Progenitor cell of endocrine pancreas (in vitro differentiated cells): ENCODE measurements around the gene NDUFA13. TPM values are rescaled to one million over a fixed set of nuclear protein-coding genes. Genes with fewer than 3 reads are reported as not detected.

ENCODE experiments used
- DNase-seq: peaks from one replicate; pipeline ENCODE4 v3.0.0; 2021; ENCODE audit warnings: low spot score; ENCODE audit not compliant: unreplicated experiment
- H3K27ac Mint-ChIP-seq: 2 replicates; pipeline ENCODE4 v1.8.0; 2021; ENCODE audit warnings: mild to moderate bottlenecking, moderate library complexity, mixed read lengths
- H3K27me3 Mint-ChIP-seq: 2 replicates; pipeline ENCODE4 v1.8.0; 2021; ENCODE audit warnings: mixed read lengths
- H3K36me3 Mint-ChIP-seq: 2 replicates; pipeline ENCODE4 v1.8.0; 2022; ENCODE audit warnings: mixed read lengths; ENCODE audit not compliant: insufficient read depth
- H3K4me1 Mint-ChIP-seq: 2 replicates; pipeline ENCODE4 v1.8.0; 2021; ENCODE audit warnings: low read depth, mixed read lengths
- H3K4me3 Mint-ChIP-seq: 2 replicates; pipeline ENCODE4 v1.8.0; 2021; ENCODE audit warnings: low read depth, mild to moderate bottlenecking, moderate library complexity, mixed read lengths
- H3K9me3 Mint-ChIP-seq: 2 replicates; pipeline ENCODE4 v1.8.0; 2021; ENCODE audit warnings: low read depth, mixed read lengths
- total RNA-seq: library from RNA; stranded (reverse); gene quantifications from 2 replicates; pipeline ENCODE4 v1.2.1, GENCODE V29; 2021
- TF ChIP-seq, protein P1 (sequence below): fragments of 200-600 bp; sonication (generic); IDR thresholded peaks from one replicate; pipeline ENCODE4 v1.5.0; 2021; ENCODE audit warnings: antibody characterized with exemption, mild to moderate bottlenecking; ENCODE audit not compliant: unreplicated experiment

NDUFA13 gene
- total RNA-seq, 1 donor from 2014 or later, result 346 TPM

DNA sequence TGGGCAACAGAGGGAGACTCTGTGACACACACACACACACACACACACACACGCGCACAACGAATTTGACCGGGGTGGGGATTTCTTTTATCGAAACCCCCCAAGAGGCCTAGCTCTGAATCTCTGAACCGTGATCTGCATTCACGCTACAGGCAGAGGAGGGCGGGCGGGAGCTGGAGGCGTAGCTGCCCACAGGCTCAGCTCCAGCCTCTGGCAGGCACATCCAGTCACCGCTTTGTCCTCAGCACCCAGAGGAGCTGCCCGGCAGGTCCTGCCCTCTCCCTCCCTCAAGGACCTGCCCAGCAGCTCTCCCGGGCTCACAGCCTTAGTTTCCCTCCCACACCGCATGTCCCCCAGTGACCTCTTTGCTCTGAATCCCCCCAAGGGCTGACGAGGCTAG, 42.0 kb downstream of the NDUFA13 start:
- Mint-ChIP-seq H3K4me1 (no peaks in the 10 kb centered on the region), H3K9me3 (no peaks in the 10 kb centered on the region), H3K36me3 (peaks cover 2% of the 10 kb centered on the region), H3K4me3 (no peak overlapping the region), H3K27ac (no peak overlapping the region), H3K27me3 (no peaks in the 10 kb centered on the region)
- no peak for DNase-seq
- TF ChIP-seq, protein P1, sequence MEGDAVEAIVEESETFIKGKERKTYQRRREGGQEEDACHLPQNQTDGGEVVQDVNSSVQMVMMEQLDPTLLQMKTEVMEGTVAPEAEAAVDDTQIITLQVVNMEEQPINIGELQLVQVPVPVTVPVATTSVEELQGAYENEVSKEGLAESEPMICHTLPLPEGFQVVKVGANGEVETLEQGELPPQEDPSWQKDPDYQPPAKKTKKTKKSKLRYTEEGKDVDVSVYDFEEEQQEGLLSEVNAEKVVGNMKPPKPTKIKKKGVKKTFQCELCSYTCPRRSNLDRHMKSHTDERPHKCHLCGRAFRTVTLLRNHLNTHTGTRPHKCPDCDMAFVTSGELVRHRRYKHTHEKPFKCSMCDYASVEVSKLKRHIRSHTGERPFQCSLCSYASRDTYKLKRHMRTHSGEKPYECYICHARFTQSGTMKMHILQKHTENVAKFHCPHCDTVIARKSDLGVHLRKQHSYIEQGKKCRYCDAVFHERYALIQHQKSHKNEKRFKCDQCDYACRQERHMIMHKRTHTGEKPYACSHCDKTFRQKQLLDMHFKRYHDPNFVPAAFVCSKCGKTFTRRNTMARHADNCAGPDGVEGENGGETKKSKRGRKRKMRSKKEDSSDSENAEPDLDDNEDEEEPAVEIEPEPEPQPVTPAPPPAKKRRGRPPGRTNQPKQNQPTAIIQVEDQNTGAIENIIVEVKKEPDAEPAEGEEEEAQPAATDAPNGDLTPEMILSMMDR, result no peak

DNA sequence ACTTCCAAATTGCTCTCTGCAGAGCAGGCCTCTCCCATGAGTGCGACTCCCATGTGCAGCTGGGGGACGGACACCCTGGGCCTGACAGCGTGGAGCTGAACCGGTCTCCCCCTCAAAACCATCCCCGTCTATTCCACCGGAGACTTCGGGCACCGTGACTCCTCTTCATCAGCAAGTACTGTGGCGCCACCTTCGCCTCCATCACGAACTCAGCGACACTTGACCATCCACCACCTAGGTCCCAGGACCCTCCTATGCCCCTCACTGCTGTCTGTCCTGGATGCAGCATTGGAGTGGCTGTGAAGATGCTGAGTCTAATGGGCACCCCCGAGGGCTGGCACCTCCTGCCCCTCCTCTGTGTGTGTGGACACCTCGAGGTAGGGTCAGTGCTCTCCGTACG, 42.6 kb downstream of the NDUFA13 start:
- no peak overlapping the region for H3K4me3 Mint-ChIP-seq
- no peak for DNase-seq
- TF ChIP-seq, protein P1, result no peak
- H3K27me3 Mint-ChIP-seq, result no peaks in the 10 kb centered on the region
- H3K9me3 Mint-ChIP-seq, result no peaks in the 10 kb centered on the region
- peaks cover 2% of the 10 kb centered on the region for H3K36me3 Mint-ChIP-seq
- no peak overlapping the region for H3K27ac Mint-ChIP-seq
- H3K4me1 Mint-ChIP-seq, result no peaks in the 10 kb centered on the region

DNA sequence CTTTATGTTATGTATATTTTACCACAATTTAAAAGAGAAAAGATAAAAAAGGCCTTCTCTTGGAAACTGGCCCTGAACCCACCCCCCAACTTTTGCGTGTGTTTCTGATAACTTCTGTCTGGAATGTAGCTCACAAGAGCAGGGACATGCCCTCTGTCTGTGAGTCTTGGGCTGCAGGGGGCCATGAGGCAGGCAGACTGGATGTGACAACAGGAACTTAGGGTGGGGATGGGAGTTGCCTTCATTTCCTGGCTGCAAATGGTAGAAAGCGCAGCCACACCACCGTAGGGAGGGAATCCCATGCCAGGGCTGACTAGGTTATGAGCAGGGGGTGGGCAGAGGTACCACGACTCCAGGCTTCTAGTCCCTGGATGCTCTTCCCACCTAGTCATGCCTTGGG, 43.9 kb downstream of the NDUFA13 start:
- Mint-ChIP-seq H3K36me3 (peaks cover 4% of the 10 kb centered on the region), H3K27ac (no peak overlapping the region), H3K4me1 (no peaks in the 10 kb centered on the region), H3K27me3 (no peaks in the 10 kb centered on the region), H3K4me3 (no peak overlapping the region), H3K9me3 (no peaks in the 10 kb centered on the region)
- DNase-seq, result no peak
- TF ChIP-seq, protein P1, result no peak

DNA sequence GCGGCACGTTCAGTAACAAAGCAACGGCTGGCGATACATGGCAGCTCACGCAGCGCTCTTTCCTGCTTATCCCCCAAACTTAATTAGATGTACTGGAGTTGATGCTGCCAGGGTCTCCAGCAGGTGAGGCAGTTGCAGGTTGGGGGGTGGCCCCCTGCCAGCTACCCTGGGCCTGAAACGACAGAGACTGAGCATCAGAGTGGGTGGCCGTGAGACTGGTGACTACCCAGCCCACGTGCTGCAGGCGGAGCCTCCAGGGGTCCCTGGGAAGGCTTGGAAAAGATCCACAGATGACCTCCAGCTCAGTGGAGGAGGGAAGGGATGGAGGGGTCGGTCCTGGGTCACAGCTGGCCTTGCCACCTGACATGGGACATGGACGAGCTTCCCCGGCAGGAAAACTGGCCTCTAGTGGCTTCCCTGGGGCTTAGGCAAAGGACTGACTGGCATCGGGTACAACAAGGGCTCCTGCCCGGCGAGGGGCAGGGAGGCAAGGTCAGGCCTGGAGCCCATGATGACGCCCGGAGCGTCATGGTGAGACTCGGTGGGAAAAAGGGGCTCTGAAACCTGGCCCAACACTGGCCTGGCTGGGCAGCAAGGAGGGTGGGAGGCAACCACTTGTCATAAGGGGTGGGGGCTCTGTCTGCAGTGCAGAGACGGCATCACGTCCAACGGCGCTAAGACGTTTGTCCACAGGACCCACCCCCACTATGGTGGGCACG, 46.1 kb downstream of the NDUFA13 start:
- TF ChIP-seq, protein P1, result no peak
- peaks cover 4% of the 10 kb centered on the region for H3K36me3 Mint-ChIP-seq
- no peaks in the 10 kb centered on the region for H3K4me1 Mint-ChIP-seq
- no peak overlapping the region for H3K4me3 Mint-ChIP-seq
- H3K9me3 Mint-ChIP-seq, result no peaks in the 10 kb centered on the region
- no peak overlapping the region for H3K27ac Mint-ChIP-seq
- no peaks in the 10 kb centered on the region for H3K27me3 Mint-ChIP-seq
- no peak for DNase-seq

DNA sequence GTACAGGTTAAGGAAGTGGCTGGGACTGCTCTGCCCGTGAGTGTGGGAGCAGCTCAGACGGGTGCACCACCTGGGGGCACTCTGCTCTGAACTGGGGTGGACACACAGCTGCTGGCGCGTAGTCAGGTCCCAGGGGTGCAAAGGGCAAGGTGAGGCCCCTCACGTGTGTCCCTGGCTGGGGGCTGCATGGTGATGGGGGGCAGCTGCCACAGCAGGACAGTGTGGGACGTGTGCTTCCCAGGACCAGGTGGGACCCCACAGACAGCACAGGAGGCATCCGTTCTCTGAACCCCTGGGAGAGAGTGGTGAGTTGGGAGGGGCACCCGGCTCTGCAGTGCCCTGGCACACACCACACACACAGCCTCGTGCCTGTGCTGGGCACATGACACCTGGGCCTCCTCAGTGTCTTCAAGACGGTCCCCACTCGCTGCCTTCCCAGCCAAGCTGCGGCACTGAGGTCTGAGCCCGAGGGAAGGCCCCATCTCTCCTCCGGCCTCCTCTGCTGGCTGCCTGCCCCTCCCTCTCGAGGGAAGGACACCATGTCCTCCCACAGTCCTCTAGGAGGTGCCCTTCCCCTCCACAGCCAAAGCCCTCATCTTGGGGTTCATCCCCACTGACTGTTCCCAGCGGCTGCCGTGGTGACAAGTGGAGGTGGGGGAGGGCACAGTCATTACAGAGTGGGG, 46.8 kb downstream of the NDUFA13 start:
- TF ChIP-seq, protein P1, result no peak
- no peaks in the 10 kb centered on the region for H3K9me3 Mint-ChIP-seq
- H3K27ac Mint-ChIP-seq, result no peak overlapping the region
- H3K4me3 Mint-ChIP-seq, result no peak overlapping the region
- no peaks in the 10 kb centered on the region for H3K4me1 Mint-ChIP-seq
- no peaks in the 10 kb centered on the region for H3K27me3 Mint-ChIP-seq
- DNase-seq, result no peak
- H3K36me3 Mint-ChIP-seq, result peaks cover 4% of the 10 kb centered on the region
